ENCODE measurements around the gene ZNF555.

The ZNF555 gene

DNA sequence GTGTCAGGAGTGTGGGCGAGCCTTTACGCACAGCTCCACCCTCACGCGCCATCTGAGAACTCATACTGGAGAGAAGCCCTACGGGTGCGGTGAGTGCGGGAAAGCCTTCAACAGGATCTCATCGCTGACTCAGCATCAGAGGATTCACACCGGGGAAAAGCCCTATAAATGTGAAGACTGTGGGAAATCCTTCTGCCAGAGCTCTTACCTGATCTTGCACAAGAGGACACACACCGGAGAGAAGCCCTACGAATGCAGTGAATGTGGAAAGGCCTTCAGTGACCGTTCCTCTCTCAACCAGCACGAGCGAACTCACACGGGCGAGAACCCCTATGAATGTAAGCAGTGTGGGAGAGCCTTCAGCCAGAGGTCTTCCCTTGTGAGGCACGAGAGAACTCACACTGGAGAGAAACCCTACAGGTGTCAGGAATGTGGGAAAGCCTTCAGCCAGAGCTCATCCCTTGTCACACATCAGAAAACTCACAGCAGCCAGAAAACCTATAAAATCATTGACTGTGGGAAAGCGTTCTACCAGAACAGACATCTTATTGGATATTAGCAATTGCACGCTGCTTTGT is 6.9 kb upstream of the ZNF555 start:
- TF ChIP-seq CTCF (IDR thresholded peaks at IDR 0.05; ENCODE audit: borderline replicate concordance, insufficient read depth, low read depth, low read length) = no peak
- H3K4me3 ChIP-seq (ENCODE audit: low read depth, low read length) = no peak overlapping the region

GRCh38 chr19:2837430-2837829 is 3.8 kb upstream of the ZNF555 start:
- no peak overlapping the region for H3K4me3 ChIP-seq (ENCODE audit: low read depth, low read length)
- TF ChIP-seq CTCF (IDR thresholded peaks at IDR 0.05; ENCODE audit: borderline replicate concordance, insufficient read depth, low read depth, low read length) = no peak

GRCh38 chr19:2841855-2842574 is 740 bp downstream of the ZNF555 start:
- H3K4me3 ChIP-seq (ENCODE audit: low read depth, low read length) = peak overlapping the region; percentile 54
- no peak for TF ChIP-seq CTCF (IDR thresholded peaks at IDR 0.05; ENCODE audit: borderline replicate concordance, insufficient read depth, low read depth, low read length)

GRCh38 chr19:2845107-2845506 is 3.8 kb downstream of the ZNF555 start:
- no peak overlapping the region for H3K4me3 ChIP-seq (ENCODE audit: low read depth, low read length)
- no peak for TF ChIP-seq CTCF (IDR thresholded peaks at IDR 0.05; ENCODE audit: borderline replicate concordance, insufficient read depth, low read depth, low read length)

DNA sequence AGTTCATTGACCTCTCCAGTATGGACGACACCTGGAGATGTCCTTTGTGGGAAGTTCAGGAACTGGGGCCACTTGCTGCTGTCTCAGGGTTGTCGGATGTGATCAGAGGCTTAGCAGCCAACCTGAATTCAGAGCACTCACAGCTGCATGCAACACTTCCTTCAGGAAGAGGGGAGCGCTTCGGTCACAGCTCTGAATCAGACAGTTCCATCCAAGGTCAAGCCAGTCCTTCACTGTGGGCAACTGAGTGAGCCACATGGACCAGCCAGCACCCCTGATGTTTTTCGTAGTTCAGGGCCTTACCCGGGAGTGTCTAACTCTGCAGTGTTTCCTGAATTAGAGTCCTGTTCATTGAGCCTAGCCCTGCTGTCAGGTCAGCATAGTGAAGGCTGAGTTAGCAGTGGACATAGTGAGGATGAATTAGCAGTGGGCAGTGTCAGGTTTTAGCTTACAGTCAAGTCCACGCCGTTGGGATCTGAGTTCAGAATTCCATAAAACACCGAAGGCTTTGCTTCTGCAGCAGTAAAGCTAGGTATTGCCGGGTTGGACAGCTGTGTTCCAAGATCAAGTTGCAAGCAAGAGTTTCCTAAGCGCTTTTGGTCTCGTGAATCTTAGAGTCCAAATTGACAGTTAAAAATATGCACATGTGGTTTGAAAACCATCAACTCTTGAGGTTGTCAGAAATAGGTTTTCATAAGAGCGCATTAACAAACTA is 5.1 kb downstream of the ZNF555 start:
- H3K4me3 ChIP-seq (ENCODE audit: low read depth, low read length) = no peak overlapping the region
- TF ChIP-seq CTCF (IDR thresholded peaks at IDR 0.05; ENCODE audit: borderline replicate concordance, insufficient read depth, low read depth, low read length) = no peak

DNA sequence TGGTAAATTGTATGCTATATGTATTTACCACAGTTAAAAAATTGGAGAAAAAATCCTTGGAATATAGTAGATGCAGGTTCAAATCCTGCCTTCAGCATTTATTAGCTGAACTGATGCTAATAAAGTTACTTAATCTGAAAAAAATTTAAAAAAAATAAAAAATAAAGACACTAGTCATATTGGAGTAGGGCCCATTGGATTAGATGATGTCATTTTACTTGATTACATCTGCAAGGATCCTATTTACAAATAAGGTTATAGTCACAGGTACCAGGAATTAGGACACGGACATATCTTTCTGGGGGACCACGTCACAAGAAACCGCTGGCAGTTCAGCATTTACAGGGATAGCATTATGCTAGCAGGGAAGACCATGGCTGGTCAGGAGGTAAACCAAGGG is 6.2 kb downstream of the ZNF555 start:
- TF ChIP-seq CTCF (IDR thresholded peaks at IDR 0.05; ENCODE audit: borderline replicate concordance, insufficient read depth, low read depth, low read length) = no peak
- no peak overlapping the region for H3K4me3 ChIP-seq (ENCODE audit: low read depth, low read length)
